Endometrium (tissue), 2 donors: ENCODE measurements around the gene TPH2.

ENCODE experiments used
- FAIRE-seq: peaks from 2 replicates; lab custom pipeline; 2012; peaks lifted over from hg19 to GRCh38; lab: Jason Lieb, UNC
- donor health status: control.
- donor health status: control.

Gene TPH2

DNA sequence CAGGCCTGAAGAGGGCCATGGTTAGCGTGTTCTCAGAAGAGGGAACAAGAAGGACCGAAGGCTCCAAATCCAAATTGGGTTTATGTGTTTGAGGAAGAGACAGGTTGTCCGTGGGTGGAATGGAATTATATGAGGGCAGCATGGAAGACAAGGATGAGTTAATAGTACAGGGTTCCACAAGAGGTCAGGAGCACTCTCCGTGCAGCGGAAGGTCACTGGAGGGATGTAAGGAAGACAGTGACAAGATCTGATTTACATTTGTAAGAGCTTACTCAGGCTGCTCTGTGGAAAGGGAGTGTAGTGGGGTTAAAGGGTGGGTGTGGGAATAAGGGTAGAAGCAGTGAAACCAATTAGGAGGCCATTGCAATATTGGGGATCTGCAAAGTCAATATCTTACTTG lies 97.0 kb downstream of the TPH2 start:
- FAIRE-seq = no peak

DNA sequence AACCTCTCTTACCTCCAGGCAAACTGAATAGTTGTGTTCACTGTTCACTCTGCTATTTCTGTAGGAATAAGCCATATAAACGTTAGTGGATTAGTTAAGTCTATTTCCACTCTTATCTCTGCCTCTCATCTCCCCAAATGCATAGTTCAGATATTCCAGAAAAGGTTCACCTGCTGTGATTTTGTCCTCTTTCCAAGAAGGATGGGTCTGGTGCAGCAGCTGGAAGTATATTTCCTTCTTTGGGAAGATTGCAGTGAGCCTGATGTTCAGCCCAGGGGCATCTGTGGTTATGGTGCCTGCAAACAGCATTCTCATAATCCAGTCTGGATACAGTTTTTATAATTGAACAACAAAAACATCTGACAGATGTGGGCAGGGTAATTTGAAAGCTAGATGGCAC lies 97.7 kb downstream of the TPH2 start:
- FAIRE-seq = no peak

- no peak for FAIRE-seq
These were observed 98.6 kb downstream of the TPH2 start for GRCh38 chr12:72037006-72037795.

DNA sequence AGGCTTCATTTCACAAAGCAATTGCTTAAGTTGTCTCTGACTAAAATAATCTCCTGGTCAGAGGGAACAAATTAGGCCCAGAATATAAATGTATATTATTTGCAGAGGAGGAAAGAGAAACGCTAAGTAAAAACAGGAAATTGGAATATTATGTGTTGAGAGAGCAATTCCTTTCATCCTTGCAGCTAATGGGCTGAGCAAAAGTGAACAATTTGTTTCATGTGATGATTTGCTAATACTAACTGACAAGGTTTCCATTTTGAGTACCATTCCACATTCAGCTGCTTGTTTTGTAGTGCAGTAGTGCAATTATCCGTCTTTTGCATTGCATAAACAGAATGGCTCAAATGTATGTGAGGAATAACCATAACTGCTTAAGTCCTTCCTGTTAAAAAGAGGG lies 103.2 kb downstream of the TPH2 start:
- FAIRE-seq = no peak

DNA sequence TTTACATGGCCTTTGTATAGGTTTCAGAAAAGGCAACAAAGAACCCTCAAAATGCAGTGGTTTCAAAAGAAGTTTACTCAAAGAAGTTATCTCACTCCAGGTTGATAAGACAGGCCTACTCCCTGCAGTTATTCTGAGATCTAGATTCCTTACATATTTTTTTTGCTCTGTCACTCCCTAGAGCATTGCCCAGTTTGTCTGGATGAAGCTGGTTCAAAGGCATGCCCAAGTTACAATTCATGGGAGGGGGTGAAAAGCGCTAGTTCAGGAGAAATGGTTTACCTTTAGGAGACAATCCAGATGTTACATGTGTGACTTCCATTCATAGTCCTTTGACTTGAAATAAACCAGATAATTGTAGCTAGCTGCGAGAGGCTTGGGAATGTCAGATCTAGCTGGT lies 115.0 kb downstream of the TPH2 start:
- no peak for FAIRE-seq

GRCh38 chr12:72054511-72054910 lies 115.9 kb downstream of the TPH2 start:
- FAIRE-seq = no peak

- FAIRE-seq = no peak
These were observed 118.8 kb downstream of the TPH2 start for GRCh38 chr12:72057330-72057914.

DNA sequence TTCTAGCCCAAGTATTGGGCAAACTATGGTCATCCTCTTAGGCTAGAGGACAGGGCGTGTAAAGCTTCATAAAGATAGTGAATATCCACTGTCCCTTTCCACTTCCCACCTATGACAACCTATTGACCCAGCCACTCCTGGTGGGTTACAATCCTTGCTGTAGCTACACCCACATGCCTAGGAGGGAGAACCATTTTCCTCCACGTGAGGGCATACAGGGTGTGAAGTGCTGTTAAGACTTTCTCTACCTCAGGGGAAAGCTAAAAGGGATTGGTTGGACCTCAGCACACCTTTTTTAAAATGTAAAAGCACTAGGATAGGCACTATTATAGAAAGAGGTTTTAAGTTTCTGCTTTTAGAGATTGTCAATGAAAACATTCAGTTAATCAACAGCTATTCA lies 124.4 kb downstream of the TPH2 start:
- no peak for FAIRE-seq

- no peak for FAIRE-seq
These were observed 132.4 kb downstream of the TPH2 start for GRCh38 chr12:72071030-72071429.

GRCh38 chr12:72072592-72073212 lies 134.1 kb downstream of the TPH2 start:
- no peak for FAIRE-seq

DNA sequence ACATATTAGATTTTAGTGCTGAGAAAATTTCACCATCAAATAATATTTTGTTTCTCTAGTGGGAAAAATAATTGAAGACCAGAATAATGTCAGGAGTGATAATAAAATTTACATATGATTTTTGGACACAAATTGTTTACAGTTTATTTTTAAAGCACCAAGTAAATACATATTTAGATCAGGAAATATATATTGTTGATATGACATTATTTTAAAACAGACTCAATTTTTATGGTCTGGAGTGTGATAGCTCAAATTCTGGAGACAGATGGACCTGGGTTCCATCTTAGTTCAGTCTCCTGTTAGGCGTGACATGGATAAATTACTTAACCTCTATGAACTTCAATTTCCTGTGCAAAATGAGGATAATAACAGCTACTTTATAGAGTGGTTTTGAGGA lies 135.4 kb downstream of the TPH2 start:
- no peak for FAIRE-seq

DNA sequence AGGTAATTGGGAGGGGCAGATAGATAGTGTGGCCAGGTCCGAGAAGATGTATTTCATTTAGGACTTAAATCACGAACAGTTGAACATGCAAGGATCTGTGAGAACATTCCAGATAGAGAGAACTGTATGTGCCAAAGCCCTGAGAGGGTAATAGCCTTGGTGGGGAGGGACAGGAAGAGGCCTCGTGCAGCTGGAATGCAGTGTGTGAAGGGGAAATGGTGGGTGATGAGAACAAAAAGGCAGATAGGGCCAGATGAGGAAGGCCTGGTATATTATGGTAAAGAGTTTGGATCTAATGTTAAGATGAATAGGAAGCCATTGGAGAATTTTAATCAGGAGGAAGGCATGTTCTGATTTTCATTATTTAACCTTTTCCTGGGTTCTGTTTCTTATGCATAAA lies 136.3 kb downstream of the TPH2 start:
- FAIRE-seq = no peak

- no peak for FAIRE-seq
These were observed 136.8 kb downstream of the TPH2 start for GRCh38 chr12:72075401-72075800.

- no peak for FAIRE-seq
These were observed 137.4 kb downstream of the TPH2 start for GRCh38 chr12:72075891-72076557.

DNA sequence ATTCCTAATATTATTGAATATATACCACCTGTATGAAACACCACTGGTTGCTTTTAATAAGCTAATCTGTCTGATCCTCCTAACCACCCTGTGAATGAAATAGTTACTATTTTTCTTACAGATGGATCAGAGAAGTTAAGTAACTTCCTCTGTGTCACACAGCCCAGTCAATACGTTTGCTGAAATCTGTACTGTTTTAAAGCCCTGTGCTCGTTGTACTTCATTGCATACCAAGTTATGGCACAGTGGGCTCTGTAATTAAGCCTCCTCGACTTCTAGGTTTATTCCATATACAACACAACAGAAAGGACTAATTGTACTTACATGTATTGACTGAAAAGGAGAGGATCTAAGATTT lies 137.9 kb downstream of the TPH2 start:
- no peak for FAIRE-seq

GRCh38 chr12:72077111-72077820 lies 138.6 kb downstream of the TPH2 start:
- FAIRE-seq = no peak

GRCh38 chr12:72081777-72082176 lies 143.1 kb downstream of the TPH2 start:
- no peak for FAIRE-seq
